Dermis microvascular lymphatic vessel endothelial cell (primary cell): ENCODE results near the gene COMMD9. TPM values are rescaled to one million over a fixed set of nuclear protein-coding genes. Genes with fewer than 3 reads are reported as not detected.
"Not testable (repeated sequence)": the region's sequence is repeated elsewhere in the genome, so short reads cannot be mapped to it uniquely, and the experiment has no call there.

Source experiments
- DNase-seq, 2 donors: peaks; one replicate each; pipeline versions ENCODE4 v3.0.0 to v3.0.0-alpha.2; 2010; ENCODE audit warnings: low read depth in 2 of 2
- total RNA-seq: library from RNA; depleted of rRNA; stranded (reverse); fragments of >200 nt; gene quantifications from 2 replicates; pipeline ENCODE4 v1.2.1, GENCODE V29; 2014

COMMD9 gene
- total RNA-seq: 12.8 and 34.6 TPM in 2 replicates

- peak; percentile 79 to 91 for DNase-seq
Measured at GRCh38 chr11:36289226-36289852, at the start of gene COMMD9. Gene COMMD9 (minus strand): TSS chr11:36289424. CDS start chr11:36289412, 12 bp downstream.

GRCh38 chr11:36333897-36334296, 44.7 kb upstream of the COMMD9 start:
- DNase-seq: peak in 1 of 2 donors; percentile 39

GRCh38 chr11:36333468-36333867, 44.2 kb upstream of the COMMD9 start:
- no peak for DNase-seq

GRCh38 chr11:36330411-36330810, 41.2 kb upstream of the COMMD9 start:
- DNase-seq: no peak

GRCh38 chr11:36328966-36329673, 39.9 kb upstream of the COMMD9 start:
- DNase-seq: peak in 1 of 2 donors; percentile 10

GRCh38 chr11:36326524-36327419, 37.5 kb upstream of the COMMD9 start:
- no peak for DNase-seq

- not testable (repeated sequence) for DNase-seq
Measured at GRCh38 chr11:36325403-36325802, 36.2 kb upstream of the COMMD9 start.

- DNase-seq: not testable (repeated sequence)
Measured at GRCh38 chr11:36324956-36325355, 35.7 kb upstream of the COMMD9 start.

- DNase-seq: no peak
Measured at GRCh38 chr11:36317992-36318391, 28.8 kb upstream of the COMMD9 start.

GRCh38 chr11:36316049-36316448, 26.8 kb upstream of the COMMD9 start:
- DNase-seq: no peak

- DNase-seq: no peak
Measured at GRCh38 chr11:36314434-36314767, 25.2 kb upstream of the COMMD9 start.

GRCh38 chr11:36313750-36314433, 24.7 kb upstream of the COMMD9 start:
- DNase-seq: no peak

- DNase-seq: no peak
Measured at GRCh38 chr11:36312611-36313472, 23.6 kb upstream of the COMMD9 start.

GRCh38 chr11:36311926-36312595, 22.8 kb upstream of the COMMD9 start:
- no peak for DNase-seq

GRCh38 chr11:36309779-36310178, 20.6 kb upstream of the COMMD9 start:
- DNase-seq: peak in 1 of 2 donors; percentile 12

- no peak for DNase-seq
Measured at GRCh38 chr11:36308577-36308976, 19.4 kb upstream of the COMMD9 start.

- DNase-seq: peak in 1 of 2 donors; percentile 45
Measured at GRCh38 chr11:36306888-36307287, 17.7 kb upstream of the COMMD9 start.

GRCh38 chr11:36305047-36305446, 15.8 kb upstream of the COMMD9 start:
- no peak for DNase-seq

- no peak for DNase-seq
Measured at GRCh38 chr11:36304351-36304750, 15.1 kb upstream of the COMMD9 start.

- DNase-seq: peak; percentile 12 to 37
Measured at GRCh38 chr11:36300650-36301049, 11.4 kb upstream of the COMMD9 start.
